Measurements from ENCODE around the gene NDST1. TPM values are rescaled to one million over a fixed set of nuclear protein-coding genes. Genes with fewer than 3 reads are reported as not detected.

Gene NDST1
- total and polyA plus RNA-seq, 2 of the 8 experiments (the other 6 are each of a cell fraction or from before 2014, with no cell fraction given), result 27.0 to 72.0 TPM

DNA sequence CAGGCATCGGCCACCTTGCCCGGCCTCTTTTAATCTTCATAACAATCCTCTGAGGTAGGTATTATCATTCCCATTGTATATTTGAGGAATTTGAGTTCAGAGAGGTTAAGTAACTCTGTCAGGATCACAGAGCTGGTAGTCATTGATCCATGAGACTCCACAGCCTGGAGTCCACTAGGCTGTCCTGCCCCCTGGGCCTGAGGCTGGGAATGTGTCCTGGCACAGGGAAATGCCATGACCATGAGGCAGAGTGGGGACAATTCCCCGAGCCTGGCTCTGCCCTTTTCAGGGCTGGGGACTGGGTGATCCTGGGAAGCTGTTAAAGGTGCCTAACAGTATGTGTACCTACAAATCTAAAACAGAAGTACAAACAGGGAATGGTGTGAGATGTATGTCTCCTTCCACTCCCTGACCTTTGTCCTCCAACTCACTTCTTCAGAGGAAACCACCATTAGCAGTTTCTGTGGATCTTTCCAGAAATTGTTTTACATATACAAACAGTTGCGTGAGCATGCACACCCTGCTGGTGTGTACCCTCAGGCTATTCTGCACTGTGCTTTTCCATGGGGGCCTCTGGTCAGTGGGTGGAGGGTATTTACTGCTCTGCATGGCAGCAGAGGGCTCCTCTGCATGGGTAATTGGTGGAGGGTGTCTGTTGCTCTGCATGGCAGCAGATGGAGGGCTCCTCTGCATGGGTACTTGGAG is 53.8 kb downstream of the NDST1 start:
- H4K8ac ChIP-seq (ENCODE audit: extremely low read depth, insufficient read depth, low read length), result no peak overlapping the region; the same call in 1 of the 2 replicates
- H4K20me1 ChIP-seq (replicated peaks in 1 of 2; ENCODE audit: control insufficient read depth in 1 of 2, insufficient read depth in 2 of 2, low read length in 2 of 2), result no peaks in the 10 kb centered on the region
- H2BK12ac ChIP-seq (ENCODE audit: low read depth, low read length), result 0 out of 2 replicates have a peak overlapping the region, but pooled peaks have one; percentile 12
- no peak overlapping the region for H2AK5ac ChIP-seq (ENCODE audit: low read depth, low read length)
- no peak for FAIRE-seq
- no peaks in the 10 kb centered on the region for H3K79me2 ChIP-seq (ENCODE audit: control insufficient read depth in 1 of 2, insufficient read depth in 2 of 2, low read length in 2 of 2)
- no peak overlapping the region for H2BK15ac ChIP-seq (ENCODE audit: low read length)
- no peak overlapping the region for H3K27ac ChIP-seq (ENCODE audit: low read depth, low read length)
- H3K4me1 ChIP-seq (replicated peaks in 1 of 4; ENCODE audit: control insufficient read depth in 3 of 4, insufficient read depth in 4 of 4, low read length in 3 of 4), result peaks cover 2 to 9% (median 4%) of the 10 kb centered on the region in 4 experiments
- ChIA-PET POLR2A (ENCODE audit: partially characterized antibody) (interaction anchor here (0.6 to 6.0 kb wide), 8 partner anchors 67 to 217 kb away, joined by 3 to 28 read pairs (median 8); partner anchors contain the start of genes MYOZ3, RBM22, RPS14 and SMIM3), CTCF (ENCODE audit: partially characterized antibody) (interaction anchor here (0.8 to 14.7 kb wide), 52 partner anchors 9 to 290 kb away, joined by 3 to 303 read pairs (median 10); partner anchors contain the start of genes IRGM, MYOZ3, RBM22 and SMIM3)
- no peak overlapping the region for H3K4me3 ChIP-seq (ENCODE audit: extremely low read depth in 1 of 4, insufficient read depth in 2 of 4, low read depth in 3 of 4, low read length in 4 of 4)
- H3K36me3 ChIP-seq (ENCODE audit: control insufficient read depth in 2 of 4, insufficient read depth in 4 of 4, low read length in 3 of 4), result no peaks in the 10 kb centered on the region
- no peak overlapping the region for H2BK20ac ChIP-seq (ENCODE audit: low read length)
- H3K18ac ChIP-seq (ENCODE audit: extremely low read depth, low read length), result no peak overlapping the region
- 94% methylated on average over 4 of the region's 4 CpGs; no CpG with 5 or more reads in 1 of the 2 experiments for WGBS, 2 experiments (ENCODE audit: extremely low coverage in 1 of 2, insufficient coverage in 1 of 2, insufficient read length in 1 of 2, insufficient replicate concordance in 2 of 2, low coverage in 1 of 2, low lambda C conversion rate in 2 of 2, missing lambda C conversion rate in 1 of 2)
- DNase-seq (ENCODE audit: low read depth in 1 of 2, low spot score in 2 of 2), result no peak
- 0 out of 2 replicates have a peak, but pooled peaks have one; percentile 17 for TF ChIP-seq KDM1A (IDR thresholded peaks at IDR 0.05; ENCODE audit: borderline replicate concordance, low read length)
- no peak for TF ChIP-seq NRF1 (IDR thresholded peaks at IDR 0.05; ENCODE audit: low read depth, low read length)
- TF ChIP-seq TCF12 (IDR thresholded peaks at IDR 0.05; ENCODE audit: low read depth, low read length), result no peak
- TF ChIP-seq SIRT6 (IDR thresholded peaks at IDR 0.05; ENCODE audit: low read length), result no peak
- TF ChIP-seq SP4 (IDR thresholded peaks at IDR 0.05; ENCODE audit: low read length), result no peak
- H3K4ac ChIP-seq (replicated peaks; ENCODE audit: insufficient read length, low read depth, low read length), result no peak overlapping the region
- H2AFZ ChIP-seq (ENCODE audit: low read length), result no peak overlapping the region
- no peak overlapping the region for H4K5ac ChIP-seq (ENCODE audit: insufficient read length, low read depth, low read length)
- no peak overlapping the region for H3K23ac ChIP-seq (ENCODE audit: insufficient read length)
- no peak overlapping the region for H4K91ac ChIP-seq (replicated peaks; ENCODE audit: insufficient read length, low read length)
- H3K27me3 ChIP-seq (replicated peaks in 1 of 4; ENCODE audit: control insufficient read depth in 3 of 4, extremely low read depth in 1 of 4, insufficient read depth in 3 of 4, low read length in 3 of 4), result no peaks in the 10 kb centered on the region
- H3K23me2 ChIP-seq (ENCODE audit: low read depth, low read length), result no peaks in the 10 kb centered on the region
- H3K4me2 ChIP-seq (ENCODE audit: insufficient read depth in 1 of 2, low read depth in 2 of 2, low read length in 2 of 2), result no peak overlapping the region
- no peak overlapping the region for H3K56ac ChIP-seq (replicated peaks; ENCODE audit: insufficient read length, low read depth, low read length)
- no peak overlapping the region for H3K9ac ChIP-seq (replicated peaks in 1 of 4; ENCODE audit: extremely low read depth in 1 of 4, low read depth in 3 of 4, low read length in 3 of 4)
- H2BK120ac ChIP-seq (replicated peaks; ENCODE audit: low read depth, low read length), result no peak overlapping the region
- H3K9me3 ChIP-seq (ENCODE audit: insufficient read depth in 2 of 2, low read depth in 1 of 2, low read length in 1 of 2), result no peaks in the 10 kb centered on the region; a peak in 1 of 4 replicates
- H2BK5ac ChIP-seq (ENCODE audit: low read depth, low read length), result no peak overlapping the region
- H3K14ac ChIP-seq (ENCODE audit: insufficient read length), result no peak overlapping the region
- H3K79me1 ChIP-seq (ENCODE audit: low read depth, low read length), result no peaks in the 10 kb centered on the region
